Measurements from ENCODE around the gene CARS1. TPM values are rescaled to one million over a fixed set of nuclear protein-coding genes. Genes with fewer than 3 reads are reported as not detected.

CARS1 gene
- polyA plus RNA-seq, 3 donors, result 30.9 to 46.8 (median 35.7) TPM

GRCh38 chr11:3080104-3080503, 22.9 kb upstream of the CARS1 start:
- H3K4me3 Mint-ChIP-seq, result no peak overlapping the region
- peaks cover 3 to 27% (median 12%) of the 10 kb centered on the region in 3 donors for H3K27me3 Mint-ChIP-seq (ENCODE audit: low read depth in 3 of 3)

GRCh38 chr11:3077846-3078440, 20.7 kb upstream of the CARS1 start:
- Histone ChIP-seq H4K20me1 (ENCODE audit: insufficient read depth, low read length) (no peaks in the 10 kb centered on the region), H3K4me2 (replicated peaks; ENCODE audit: extremely low read depth, low read length, poor library complexity, severe bottlenecking) (no peak overlapping the region), H2AFZ (ENCODE audit: insufficient read depth, low read depth, low read length, poor library complexity, severe bottlenecking) (no peak overlapping the region), H3K9me3 (replicated peaks in 1 of 2; ENCODE audit: control insufficient read depth in 1 of 2, insufficient read depth in 1 of 2, low read length in 2 of 2) (no peaks in the 10 kb centered on the region), H3K27me3 (ENCODE audit: control insufficient read depth in 2 of 2, insufficient read depth in 2 of 2, low read length in 2 of 2) (no peaks in the 10 kb centered on the region), H3K27ac (ENCODE audit: low read depth in 1 of 2, low read length in 2 of 2) (no peak overlapping the region), H3K4me3 (replicated peaks in 1 of 3; ENCODE audit: low read depth in 2 of 3, low read length in 3 of 3) (no peak overlapping the region), H3K9ac (ENCODE audit: insufficient read depth, low read length, poor library complexity, severe bottlenecking) (no peak overlapping the region), H3K36me3 (replicated peaks in 1 of 2; ENCODE audit: control insufficient read depth in 1 of 2, insufficient read depth in 2 of 2, low read length in 2 of 2) (no peaks in the 10 kb centered on the region), H3K79me2 (ENCODE audit: insufficient read depth, low read length) (no peaks in the 10 kb centered on the region), H3K4me1 (ENCODE audit: control insufficient read depth in 1 of 2, insufficient read depth in 2 of 2, low read length in 2 of 2) (no peaks in the 10 kb centered on the region)
- Mint-ChIP-seq H3K9me3 (peaks cover 0 to 4% (median 0%) of the 10 kb centered on the region in 7 donors), H3K27me3 (ENCODE audit: low read depth in 3 of 3) (peaks cover 6 to 19% (median 11%) of the 10 kb centered on the region in 3 donors), H3K4me3 (no peak overlapping the region), H3K36me3 (no peaks in the 10 kb centered on the region), H3K27ac (peak overlapping the region in 1 of 7 donors; percentile 14), H3K4me1 (no peaks in the 10 kb centered on the region)
- 86% methylated on average over 10 of the region's 16 CpGs for WGBS (ENCODE audit: insufficient coverage)
- no peak for DNase-seq
- TF ChIP-seq CTCF (IDR thresholded peaks at IDR 0.05), result no peak
- intact Hi-C loops (cut with micrococcal nuclease), result loop anchor here in 1 of 2 donors (5.0 kb wide), 1 partner anchor 406 kb away; no protein-coding TSS in a partner anchor

More at GRCh38 chr11:3080104-3080503, 22.9 kb upstream of the CARS1 start:
- intact Hi-C loops (cut with micrococcal nuclease), result no loop called here
- Histone ChIP-seq H3K27me3 (ENCODE audit: control insufficient read depth in 2 of 2, insufficient read depth in 2 of 2, low read length in 2 of 2) (peaks cover 0 to 2% of the 10 kb centered on the region in 2 donors), H3K36me3 (replicated peaks in 1 of 2; ENCODE audit: control insufficient read depth in 1 of 2, insufficient read depth in 2 of 2, low read length in 2 of 2) (no peaks in the 10 kb centered on the region), H3K4me3 (replicated peaks in 1 of 3; ENCODE audit: low read depth in 2 of 3, low read length in 3 of 3) (no peak overlapping the region), H3K9me3 (replicated peaks in 1 of 2; ENCODE audit: control insufficient read depth in 1 of 2, insufficient read depth in 1 of 2, low read length in 2 of 2) (no peaks in the 10 kb centered on the region), H2AFZ (ENCODE audit: insufficient read depth, low read depth, low read length, poor library complexity, severe bottlenecking) (no peak overlapping the region), H3K79me2 (ENCODE audit: insufficient read depth, low read length) (no peaks in the 10 kb centered on the region), H3K4me2 (replicated peaks; ENCODE audit: extremely low read depth, low read length, poor library complexity, severe bottlenecking) (no peak overlapping the region), H3K27ac (ENCODE audit: low read depth in 1 of 2, low read length in 2 of 2) (no peak overlapping the region), H3K4me1 (ENCODE audit: control insufficient read depth in 1 of 2, insufficient read depth in 2 of 2, low read length in 2 of 2) (no peaks in the 10 kb centered on the region), H4K20me1 (ENCODE audit: insufficient read depth, low read length) (no peaks in the 10 kb centered on the region), H3K9ac (ENCODE audit: insufficient read depth, low read length, poor library complexity, severe bottlenecking) (no peak overlapping the region)
- Mint-ChIP-seq H3K9me3 (peaks cover 0 to 4% (median 0%) of the 10 kb centered on the region in 7 donors), H3K4me1 (no peaks in the 10 kb centered on the region), H3K36me3 (no peaks in the 10 kb centered on the region), H3K27ac (no peak overlapping the region)
- DNase-seq, result no peak
- TF ChIP-seq CTCF (IDR thresholded peaks at IDR 0.05), result no peak
- no CpG with 5 or more reads among the region's 1 CpG for WGBS (ENCODE audit: insufficient coverage)

All from CD14-positive monocyte (primary cell).